ENCODE data around the gene ACVR1.
"Not testable (repeated sequence)": the region's sequence is repeated elsewhere in the genome, so short reads cannot be mapped to it uniquely, and the experiment has no call there.

ACVR1 gene

GRCh38 chr2:157748371-157749142 lies 127.6 kb downstream of the ACVR1 start:
- FAIRE-seq = no peak

GRCh38 chr2:157747695-157748370 lies 128.3 kb downstream of the ACVR1 start:
- FAIRE-seq = no peak

- FAIRE-seq = no peak
Measured at GRCh38 chr2:157747280-157747679, 128.8 kb downstream of the ACVR1 start.

GRCh38 chr2:157746234-157746950 lies 129.7 kb downstream of the ACVR1 start:
- FAIRE-seq = no peak

GRCh38 chr2:157744571-157745076 lies 131.5 kb downstream of the ACVR1 start:
- FAIRE-seq = no peak

GRCh38 chr2:157743051-157743450 lies 133.1 kb downstream of the ACVR1 start:
- FAIRE-seq = no peak

- no peak for FAIRE-seq
Measured at GRCh38 chr2:157741819-157742484, 134.2 kb downstream of the ACVR1 start.

GRCh38 chr2:157737656-157738055 lies 138.5 kb downstream of the ACVR1 start:
- FAIRE-seq = no peak

GRCh38 chr2:157735532-157735931 lies 140.6 kb downstream of the ACVR1 start:
- FAIRE-seq = no peak

- FAIRE-seq = no peak
Measured at GRCh38 chr2:157733263-157733662, 142.9 kb downstream of the ACVR1 start.

- FAIRE-seq = no peak
Measured at GRCh38 chr2:157732596-157732995, 143.5 kb downstream of the ACVR1 start.

- no peak for FAIRE-seq
Measured at GRCh38 chr2:157727693-157728092, 148.4 kb downstream of the ACVR1 start.

- FAIRE-seq = no peak
Measured at GRCh38 chr2:157726946-157727345, 149.2 kb downstream of the ACVR1 start.

- no peak for FAIRE-seq
Measured at GRCh38 chr2:157725846-157726245, 150.3 kb downstream of the ACVR1 start.

- FAIRE-seq = no peak
Measured at GRCh38 chr2:157722580-157723234, 153.4 kb downstream of the ACVR1 start.

- FAIRE-seq = no peak
Measured at GRCh38 chr2:157720504-157720903, 155.6 kb downstream of the ACVR1 start.

GRCh38 chr2:157704653-157705052 lies 171.5 kb downstream of the ACVR1 start:
- FAIRE-seq = not testable (repeated sequence)

- not testable (repeated sequence) for FAIRE-seq
Measured at GRCh38 chr2:157704148-157704547, 172.0 kb downstream of the ACVR1 start.

GRCh38 chr2:157699806-157700205 lies 176.3 kb downstream of the ACVR1 start:
- no peak for FAIRE-seq

GRCh38 chr2:157699009-157699408 lies 177.1 kb downstream of the ACVR1 start:
- FAIRE-seq = no peak

GRCh38 chr2:157698430-157698829 lies 177.7 kb downstream of the ACVR1 start:
- FAIRE-seq = no peak

- FAIRE-seq = no peak
Measured at GRCh38 chr2:157696036-157696435, 180.1 kb downstream of the ACVR1 start.
